ENCODE data around the gene OSER1.

The OSER1 gene

DNA sequence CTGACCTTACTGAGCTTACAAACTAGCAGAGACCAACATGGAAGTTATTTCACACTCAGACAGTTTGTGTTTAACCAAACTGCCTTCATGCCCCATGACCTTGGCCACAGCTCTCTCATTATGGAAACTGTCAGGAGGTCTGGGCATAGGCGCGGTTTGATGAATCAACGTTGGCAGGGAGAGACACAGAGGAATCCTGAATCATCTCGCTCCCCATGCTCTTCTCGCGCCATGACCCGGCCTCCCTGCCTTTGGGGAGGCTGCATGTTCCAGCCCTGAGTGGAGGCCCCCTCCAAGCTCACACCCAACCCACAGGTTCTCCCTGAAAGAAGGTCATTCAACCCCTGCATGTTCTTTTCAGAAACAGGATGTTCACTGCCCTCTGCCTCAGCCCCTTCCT lies 20.6 kb upstream of the OSER1 start:
- intact Hi-C loops (cut with DNase I) = no loop called here
- DNase-seq = no peak

GRCh38 chr20:44228465-44229258 lies 18.1 kb upstream of the OSER1 start:
- intact Hi-C loops (cut with DNase I) = no loop called here
- no peak for DNase-seq

GRCh38 chr20:44224637-44225036 lies 14.1 kb upstream of the OSER1 start:
- DNase-seq = peak in 1 of 42 donors; percentile 13

GRCh38 chr20:44223721-44224120 lies 13.2 kb upstream of the OSER1 start:
- intact Hi-C loops (cut with DNase I) = no loop called here
- DNase-seq = no peak

More at GRCh38 chr20:44224637-44225036, 14.1 kb upstream of the OSER1 start:
- intact Hi-C loops (cut with DNase I) = no loop called here

GRCh38 chr20:44222633-44223368 lies 12.2 kb upstream of the OSER1 start:
- intact Hi-C loops (cut with DNase I) = no loop called here
- DNase-seq = no peak

DNA sequence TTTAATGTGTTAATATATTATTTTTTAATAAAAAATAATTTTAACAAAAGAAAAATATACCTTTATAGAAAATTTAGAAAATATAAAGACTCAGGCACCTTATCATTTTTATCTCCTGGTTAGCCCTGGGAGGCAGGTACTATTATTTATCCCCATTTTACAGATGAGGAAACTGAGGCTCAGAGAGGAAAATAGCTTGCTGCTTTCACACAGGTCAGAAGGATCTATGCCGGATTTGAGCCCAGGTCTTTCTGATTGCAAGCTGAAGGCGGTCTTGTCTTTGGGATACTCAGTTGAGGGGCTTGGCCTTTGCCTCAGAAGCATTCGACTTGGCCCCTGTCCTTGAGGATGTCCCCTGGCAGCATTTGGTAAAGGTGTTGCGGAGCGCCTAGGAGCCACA lies 11.5 kb upstream of the OSER1 start:
- intact Hi-C loops (cut with DNase I) = no loop called here
- DNase-seq = no peak

DNA sequence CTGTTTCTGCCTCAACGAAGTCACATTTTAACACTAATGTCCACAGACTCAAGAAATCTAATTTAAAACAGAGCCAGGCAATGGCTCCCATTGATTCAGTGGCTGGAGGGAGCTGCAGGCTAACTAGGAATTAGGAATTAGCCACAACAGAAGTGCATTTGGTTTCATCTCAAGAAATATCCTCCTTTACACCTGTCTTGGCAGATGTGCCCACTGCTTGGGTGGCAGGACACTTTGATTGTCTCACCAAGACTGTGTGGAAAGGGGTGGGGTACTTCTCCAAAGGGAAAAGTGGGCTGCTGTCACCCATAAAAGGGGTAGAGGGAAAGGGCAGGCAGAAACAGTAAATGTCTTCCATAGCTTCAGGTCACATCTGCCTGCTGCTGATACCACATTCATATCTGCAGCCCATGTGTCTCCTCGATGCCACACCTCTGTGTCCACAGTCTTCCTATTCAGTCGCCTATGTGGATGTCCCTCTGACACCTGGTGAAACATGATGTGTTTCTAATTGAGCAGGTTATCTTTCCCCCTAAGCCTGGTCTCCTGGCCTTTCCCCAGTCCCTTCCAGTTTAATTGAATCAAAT lies 10.9 kb upstream of the OSER1 start:
- intact Hi-C loops (cut with DNase I) = no loop called here
- no peak for DNase-seq

DNA sequence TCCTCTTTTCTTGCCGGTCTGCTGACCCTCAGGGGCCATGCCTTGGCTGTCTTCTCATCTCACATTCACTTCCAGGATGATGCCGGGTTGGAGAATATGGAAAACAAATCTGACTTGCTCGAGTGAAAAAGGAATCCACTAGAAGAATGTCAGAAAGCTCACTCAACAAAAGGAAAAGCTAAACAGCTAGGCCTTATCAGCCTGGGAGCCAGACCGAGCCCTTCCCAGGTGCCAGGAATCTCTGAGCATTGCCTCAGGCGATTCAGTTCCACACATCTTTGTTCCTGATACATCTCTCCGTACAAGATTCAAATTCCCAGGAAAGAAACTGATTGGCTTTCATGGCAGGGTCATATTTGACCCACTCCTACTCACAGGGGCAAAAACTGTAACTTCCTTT lies 9.2 kb upstream of the OSER1 start:
- no peak for DNase-seq
- intact Hi-C loops (cut with DNase I) = loop anchor here (10.0 kb wide), 1 partner anchor 385 kb away; no protein-coding TSS in a partner anchor

- intact Hi-C loops (cut with DNase I) = loop anchor here (10.0 kb wide), 1 partner anchor 386 kb away; no protein-coding TSS in a partner anchor
- DNase-seq = no peak
Observed at GRCh38 chr20:44219170-44219730, 8.7 kb upstream of the OSER1 start.

DNA sequence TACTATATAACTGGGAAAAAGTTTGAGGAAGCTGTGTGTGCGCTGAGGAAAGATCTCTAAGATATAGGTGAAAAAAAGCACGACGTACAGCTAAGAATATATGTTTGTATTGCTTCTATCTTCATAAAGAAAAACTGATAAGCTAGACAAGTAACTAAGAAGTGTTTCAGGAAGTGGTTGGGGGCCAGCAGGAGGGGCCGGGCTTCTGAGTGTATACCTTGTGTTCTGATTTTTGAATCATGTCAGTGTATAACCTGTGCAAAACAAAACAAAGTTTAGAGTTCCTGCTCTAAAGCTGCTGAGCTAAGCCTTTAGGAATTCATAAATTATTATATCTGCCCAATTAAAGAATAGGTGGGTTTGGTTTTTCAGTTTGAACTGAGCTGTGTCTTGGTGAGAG lies 7.9 kb upstream of the OSER1 start:
- intact Hi-C loops (cut with DNase I) = loop anchor here (10.0 kb wide), 1 partner anchor 386 kb away; no protein-coding TSS in a partner anchor
- DNase-seq = no peak

DNA sequence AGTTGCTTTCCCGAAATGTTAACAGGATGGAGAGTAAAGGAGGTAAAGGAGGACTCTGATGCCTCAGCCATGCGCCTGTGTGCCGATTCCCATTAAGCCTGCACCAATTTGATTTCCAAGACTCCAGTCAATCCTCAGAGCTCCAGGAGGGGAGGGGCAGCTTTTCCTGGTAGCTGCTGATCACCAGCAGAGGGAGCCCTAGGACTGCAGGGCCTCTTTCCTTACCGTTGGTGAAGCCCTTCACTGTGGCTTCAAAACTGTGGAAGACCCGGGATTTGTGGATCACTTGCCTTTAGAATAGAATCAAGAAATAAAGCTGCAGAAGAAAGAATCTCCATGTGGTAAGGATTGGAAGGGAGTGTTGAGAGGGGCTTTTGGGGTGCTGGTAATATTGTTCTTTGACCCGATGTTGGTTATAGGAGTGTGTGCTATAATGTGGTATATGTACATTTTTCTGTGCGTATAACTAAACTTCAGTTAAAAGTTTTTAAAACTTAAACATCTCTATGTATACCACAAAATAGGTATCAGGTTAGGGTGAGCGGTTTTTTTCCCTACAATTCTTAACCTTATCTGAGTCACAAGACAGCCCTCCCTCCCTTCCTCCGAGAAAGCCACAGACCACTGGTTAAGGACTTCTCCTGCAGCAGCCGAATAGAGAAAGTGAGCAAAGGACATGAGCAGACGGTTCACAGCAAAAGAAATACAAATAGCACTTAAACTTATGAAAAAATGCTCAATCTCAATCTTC lies 6.9 kb upstream of the OSER1 start:
- intact Hi-C loops (cut with DNase I) = loop anchor here (10.0 kb wide), 1 partner anchor 387 kb away; no protein-coding TSS in a partner anchor
- peak in 41 of 42 donors; percentile 29 to 88 (median 72) for DNase-seq

- peak; percentile 48 to 88 (median 76) for DNase-seq
Observed at GRCh38 chr20:44215125-44215524, 4.6 kb upstream of the OSER1 start.

DNA sequence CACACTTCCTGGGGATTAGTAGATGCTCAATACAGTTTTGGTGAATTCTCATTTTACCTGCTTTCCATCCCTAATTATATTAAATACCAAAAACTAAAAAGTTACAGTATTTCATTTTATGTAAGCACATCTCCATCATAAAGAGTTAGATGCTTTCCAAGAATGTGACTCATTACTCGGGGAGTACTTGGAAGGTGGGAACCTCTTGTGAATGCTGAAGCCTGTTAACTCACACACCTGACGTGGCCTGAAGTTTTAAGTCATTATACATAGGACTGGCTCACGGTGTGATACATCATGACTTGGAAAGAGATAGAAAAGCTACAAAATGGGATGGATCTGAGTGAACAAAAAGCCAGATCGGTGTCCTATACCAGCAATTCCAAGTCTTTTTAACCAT lies 2.2 kb upstream of the OSER1 start:
- DNase-seq = peak in 4 of 42 donors; percentile 22 to 44 (median 32)
- intact Hi-C loops (cut with DNase I) = loop anchor here (10.0 kb wide), 1 partner anchor 392 kb away; no protein-coding TSS in a partner anchor

More at GRCh38 chr20:44215125-44215524, 4.6 kb upstream of the OSER1 start:
- intact Hi-C loops (cut with DNase I) = loop anchor here (10.0 kb wide), 1 partner anchor 390 kb away; no protein-coding TSS in a partner anchor

- DNase-seq = peak in 40 of 42 donors; percentile 14 to 79 (median 46)
- intact Hi-C loops (cut with DNase I) = loop anchor here (2.0 to 10.0 kb wide), 2 partner anchors 99 to 393 kb away; partner anchors contain the start of gene FITM2
Observed at GRCh38 chr20:44211177-44212039, 837 bp upstream of the OSER1 start.

DNA sequence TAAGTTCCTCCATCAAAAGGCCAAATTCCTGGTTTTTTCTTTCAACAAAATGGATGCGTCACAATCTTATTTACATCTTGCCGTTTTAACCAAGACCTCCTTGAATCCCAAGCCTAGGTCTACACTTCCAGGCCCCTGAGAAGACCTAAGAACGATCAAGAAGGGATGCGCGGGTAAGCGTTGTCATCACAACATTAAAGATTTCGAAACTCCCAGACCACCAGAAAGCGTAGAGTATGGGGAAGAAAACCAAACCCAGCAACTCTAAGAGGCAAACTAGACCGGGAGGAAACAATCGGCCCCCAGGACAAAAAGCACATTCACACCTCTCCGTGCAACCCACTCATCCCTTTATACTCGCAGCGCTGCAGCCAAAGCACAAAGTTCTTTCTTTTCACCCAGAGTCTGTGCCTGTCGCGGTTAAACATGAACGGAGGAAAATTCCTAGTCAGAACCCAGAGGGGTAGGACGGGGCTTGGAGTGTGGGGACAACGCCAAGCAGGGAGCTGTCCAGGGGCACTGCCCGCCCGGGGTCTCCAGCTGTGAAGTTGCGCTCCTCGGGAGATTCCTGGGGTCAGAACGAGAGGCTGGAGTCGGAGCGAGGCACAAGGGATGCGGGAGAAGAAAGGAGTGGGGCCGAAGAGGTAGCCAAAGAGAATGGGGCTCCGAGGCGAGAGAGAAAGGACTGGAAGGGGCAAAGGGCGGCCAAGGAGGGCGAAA lies 725 bp downstream of the OSER1 start:
- DNase-seq = peak in 13 of 42 donors; percentile 7 to 66 (median 20)
- intact Hi-C loops (cut with DNase I) = loop anchor here (2.0 to 10.0 kb wide), 2 partner anchors 101 to 395 kb away; partner anchors contain the start of gene FITM2

GRCh38 chr20:44208770-44209169 lies 1.8 kb downstream of the OSER1 start:
- DNase-seq = no peak
- intact Hi-C loops (cut with DNase I) = no loop called here

DNA sequence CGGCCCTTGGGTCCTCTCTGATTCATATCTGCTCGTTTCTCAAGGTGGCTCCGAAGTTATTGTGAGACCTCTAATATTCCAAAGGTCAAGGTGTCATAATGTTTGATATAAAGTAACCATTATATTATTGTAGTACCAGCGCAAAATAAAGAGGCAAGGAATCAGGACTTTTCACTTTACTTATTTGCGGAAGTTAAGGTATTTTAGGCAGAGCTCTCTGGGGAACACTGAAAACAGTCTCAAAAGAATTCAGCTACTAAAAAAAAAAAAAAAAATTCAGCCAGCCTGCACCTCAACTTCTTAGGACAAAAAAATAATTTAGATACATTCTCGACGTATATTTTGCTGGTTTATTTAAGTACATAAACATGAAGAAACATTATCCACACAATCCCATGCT lies 2.4 kb downstream of the OSER1 start:
- intact Hi-C loops (cut with DNase I) = no loop called here
- no peak for DNase-seq
